HL-60/S4 (cell line): ENCODE measurements around the gene PDE4D.
"Not testable (repeated sequence)": the region's sequence is repeated elsewhere in the genome, so short reads cannot be mapped to it uniquely, and the experiment has no call there.

Experiments
- in situ Hi-C: fragments of 300-500 bp; cut with MboI; formaldehyde crosslinking; loops from 2 replicates; pipeline ENCODE4 v1.14.3; 2022; ENCODE audit warnings: low sequenced_read_pairs

The PDE4D gene

GRCh38 chr5:59621477-59621876, 272.0 kb downstream of the PDE4D start:
- in situ Hi-C loops = no loop called here

GRCh38 chr5:59620535-59621212, 272.9 kb downstream of the PDE4D start:
- in situ Hi-C loops = no loop called here

GRCh38 chr5:59618644-59619043, 274.9 kb downstream of the PDE4D start:
- in situ Hi-C loops = no loop called here

DNA sequence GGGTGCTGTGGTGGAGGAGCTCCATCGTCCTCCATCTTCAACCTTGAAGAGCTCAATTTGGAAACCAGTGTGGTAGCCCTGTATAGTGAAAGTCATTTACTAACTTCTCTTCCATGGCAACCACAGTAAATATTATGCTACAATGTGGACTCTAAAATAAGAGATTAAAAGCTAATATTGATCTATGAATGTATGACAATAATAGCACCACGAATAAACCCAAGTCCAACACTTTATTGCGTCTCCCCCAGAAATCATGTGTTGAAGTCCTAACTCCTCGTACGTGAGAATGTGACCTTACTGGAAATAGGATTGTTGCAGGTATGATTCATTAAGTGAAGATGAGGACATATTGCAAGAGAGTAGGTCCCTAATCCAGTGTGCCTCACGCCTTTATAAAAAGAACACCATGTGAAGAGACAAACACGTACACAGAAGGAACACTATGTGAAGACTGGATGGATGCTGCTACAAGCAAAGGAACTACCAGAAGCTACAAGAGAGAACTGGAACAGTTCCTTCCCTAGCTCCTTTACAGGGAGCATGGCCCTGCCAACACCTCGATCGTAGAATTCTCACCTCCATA, 276.2 kb downstream of the PDE4D start:
- in situ Hi-C loops = no loop called here

DNA sequence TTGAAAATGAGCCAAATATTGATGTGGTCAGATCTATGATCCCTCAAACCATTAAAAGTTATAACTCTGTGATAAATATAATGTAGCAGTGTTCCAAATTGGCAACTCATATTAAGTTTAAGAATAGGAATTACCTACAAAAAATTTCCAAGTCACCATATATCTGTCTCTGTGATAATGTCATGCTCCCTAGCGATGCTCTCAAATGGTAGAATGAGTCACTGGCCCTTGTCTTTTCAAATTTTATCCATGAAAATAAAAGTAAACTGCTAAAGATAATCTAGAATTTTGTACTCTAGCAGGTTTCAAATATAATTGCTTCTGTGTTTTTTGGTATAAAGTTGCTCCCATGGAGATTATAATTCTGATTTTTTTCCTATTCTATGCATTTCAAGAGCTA, 277.1 kb downstream of the PDE4D start:
- in situ Hi-C loops = no loop called here

DNA sequence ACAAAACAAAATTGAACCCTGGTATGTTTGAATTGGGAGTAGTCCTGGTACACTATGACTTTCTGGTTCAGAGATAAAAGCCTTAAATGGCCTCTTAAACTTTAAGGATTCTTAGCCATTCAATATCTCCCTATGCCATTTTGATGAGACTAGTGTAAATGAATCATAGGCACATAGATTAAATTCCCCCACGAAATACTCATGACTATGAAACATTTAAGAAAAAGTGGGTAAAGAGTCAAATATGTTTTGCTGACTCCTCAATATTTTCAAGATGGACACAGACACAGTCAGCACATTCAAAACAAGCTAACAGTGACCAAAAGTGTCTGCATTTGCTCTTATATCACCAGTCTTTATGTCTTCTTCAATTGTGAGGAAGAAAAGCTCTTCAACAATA, 278.3 kb downstream of the PDE4D start:
- in situ Hi-C loops = no loop called here

GRCh38 chr5:59609501-59610265, 283.8 kb downstream of the PDE4D start:
- in situ Hi-C loops = no loop called here

GRCh38 chr5:59608745-59609144, 284.8 kb downstream of the PDE4D start:
- in situ Hi-C loops = no loop called here

DNA sequence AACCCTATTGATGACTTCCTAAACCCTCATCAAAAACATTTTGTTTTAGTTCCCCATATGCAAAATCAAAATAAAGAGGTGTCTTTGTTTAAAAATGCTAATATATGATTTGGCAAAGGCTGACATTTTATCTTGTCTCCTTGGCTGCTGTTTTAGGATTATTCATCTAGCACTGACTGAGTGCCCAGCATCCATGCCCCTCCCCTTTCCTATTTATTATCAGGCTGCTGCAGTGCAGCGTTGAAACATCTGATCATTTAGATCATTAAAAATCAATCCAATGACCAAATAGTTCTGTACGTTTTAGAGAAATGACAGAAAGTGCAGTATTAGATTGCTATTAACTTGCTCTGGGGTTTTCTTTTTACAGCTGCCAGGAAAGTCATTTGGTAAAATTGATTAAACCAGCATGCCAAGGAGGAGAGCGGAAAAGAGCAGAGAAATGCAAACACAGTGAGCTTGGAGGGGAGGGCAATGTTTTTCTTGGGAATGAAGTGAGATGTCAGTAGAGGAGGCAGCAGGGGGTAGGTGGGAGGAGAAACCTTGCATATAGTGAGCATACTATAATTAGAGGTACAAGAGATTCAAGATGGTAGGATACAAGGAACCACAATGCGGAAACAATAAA, 286.3 kb downstream of the PDE4D start:
- in situ Hi-C loops = no loop called here

GRCh38 chr5:59605915-59606314, 287.6 kb downstream of the PDE4D start:
- in situ Hi-C loops = no loop called here

- in situ Hi-C loops = no loop called here
These were observed 289.4 kb downstream of the PDE4D start for GRCh38 chr5:59604111-59604510.

DNA sequence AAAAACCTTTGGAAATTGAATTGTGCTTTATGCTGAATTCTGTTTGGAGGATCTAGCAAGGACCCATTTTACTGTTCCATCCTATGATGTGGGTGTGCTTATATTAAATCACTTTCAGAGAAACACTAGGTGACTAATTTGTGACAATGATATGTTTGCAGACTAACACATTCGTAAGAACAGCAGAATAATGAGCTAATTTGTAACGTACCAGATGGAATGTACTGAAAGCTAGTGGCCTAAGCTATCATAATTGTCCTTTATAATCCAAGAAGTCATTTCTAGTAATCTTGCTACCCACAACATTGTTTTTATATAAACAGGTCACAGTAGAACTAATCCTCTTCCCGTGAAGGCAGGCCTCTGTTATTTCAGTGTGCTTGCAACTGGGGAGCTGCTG, 292.5 kb downstream of the PDE4D start:
- in situ Hi-C loops = no loop called here

DNA sequence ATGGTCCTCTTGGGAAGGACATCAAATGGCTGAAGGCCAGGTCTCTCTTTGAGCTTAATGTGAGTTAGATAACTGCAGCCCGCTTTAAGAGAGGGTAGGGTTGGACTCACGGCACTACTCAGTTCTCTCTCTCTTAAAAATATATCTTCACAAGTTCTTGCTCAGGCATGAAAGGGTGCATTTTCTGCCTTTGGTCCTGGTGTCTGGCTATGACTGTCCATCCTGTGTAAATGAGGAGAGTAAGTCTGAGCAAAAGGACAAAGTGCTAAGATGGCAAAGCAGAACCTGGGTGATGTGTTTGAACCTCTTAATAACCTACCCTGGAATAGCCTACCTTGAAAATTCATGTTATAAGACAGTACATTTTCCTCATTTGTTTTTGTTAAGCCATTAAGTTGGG, 293.4 kb downstream of the PDE4D start:
- in situ Hi-C loops = no loop called here

- in situ Hi-C loops = no loop called here
These were observed 293.8 kb downstream of the PDE4D start for GRCh38 chr5:59599729-59600128.

DNA sequence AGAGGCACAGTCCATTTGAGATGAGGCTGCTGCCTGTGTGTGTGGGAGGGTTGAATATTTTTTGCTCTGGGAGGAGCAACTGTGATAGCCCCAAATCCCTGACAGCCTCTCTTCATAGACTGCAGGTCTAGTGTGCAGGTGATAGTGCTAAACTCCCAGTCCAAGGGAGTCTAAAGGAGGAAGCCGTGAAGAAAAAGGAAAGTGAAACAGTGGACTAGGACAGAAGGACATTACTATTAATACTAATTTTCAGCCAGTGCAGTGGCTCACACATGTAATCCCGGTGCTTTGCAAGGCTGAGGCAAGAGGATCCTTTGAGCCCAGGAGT, 295.0 kb downstream of the PDE4D start:
- in situ Hi-C loops = no loop called here

GRCh38 chr5:59597690-59598546, 295.6 kb downstream of the PDE4D start:
- in situ Hi-C loops = no loop called here

DNA sequence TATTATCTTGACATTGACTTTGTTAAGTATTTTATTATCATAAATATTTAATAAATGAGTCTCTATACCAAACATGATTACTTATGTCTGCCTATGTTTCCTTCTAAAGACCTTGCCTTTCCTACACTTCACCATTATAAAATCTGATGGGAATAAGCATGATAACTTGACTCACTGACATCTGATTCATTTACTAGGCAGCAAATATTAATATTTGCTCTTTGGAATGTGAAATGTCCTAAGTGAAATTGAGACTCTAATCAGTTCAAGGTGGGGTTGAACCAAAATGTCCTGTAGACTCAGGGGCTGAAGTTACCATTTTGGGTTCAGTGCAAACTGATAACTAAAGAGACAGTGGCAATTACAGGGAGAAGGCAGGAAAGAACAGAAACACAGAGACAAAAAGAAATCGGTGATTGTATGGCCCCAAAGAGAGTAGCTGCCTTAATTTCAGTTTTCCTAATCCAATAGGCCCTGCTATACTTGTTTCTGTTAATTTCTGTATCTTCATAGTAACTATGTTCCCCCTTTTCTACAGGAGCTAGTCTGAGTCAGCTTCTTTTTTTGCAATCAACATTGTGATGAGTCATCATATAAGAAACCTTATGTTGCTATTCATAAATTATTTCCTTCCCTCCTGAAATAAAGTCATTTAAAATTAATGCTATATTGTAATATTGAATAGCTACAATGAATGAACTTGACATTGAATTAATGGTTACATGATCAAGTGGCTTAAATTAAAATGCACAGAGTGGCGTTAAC, 296.8 kb downstream of the PDE4D start:
- in situ Hi-C loops = no loop called here

DNA sequence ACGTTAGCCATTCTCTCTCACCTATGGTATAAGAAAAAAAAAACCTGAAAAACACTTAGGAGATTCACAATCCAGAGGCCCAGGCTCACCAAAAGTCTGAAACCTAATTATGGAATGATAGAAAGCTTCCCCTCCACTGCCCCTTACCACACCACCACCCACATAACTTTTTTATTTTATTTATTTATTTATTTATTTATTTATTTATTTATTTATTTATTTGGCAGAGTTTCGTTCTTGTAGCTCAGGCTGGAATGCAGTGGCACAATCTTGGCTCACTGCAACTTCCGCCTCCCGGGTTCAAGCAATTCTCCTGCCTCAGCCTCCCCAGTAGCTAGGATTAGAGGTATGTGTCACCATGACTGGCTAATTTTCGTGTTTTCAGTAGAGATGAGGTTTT, 299.4 kb downstream of the PDE4D start:
- in situ Hi-C loops = not testable (repeated sequence)

DNA sequence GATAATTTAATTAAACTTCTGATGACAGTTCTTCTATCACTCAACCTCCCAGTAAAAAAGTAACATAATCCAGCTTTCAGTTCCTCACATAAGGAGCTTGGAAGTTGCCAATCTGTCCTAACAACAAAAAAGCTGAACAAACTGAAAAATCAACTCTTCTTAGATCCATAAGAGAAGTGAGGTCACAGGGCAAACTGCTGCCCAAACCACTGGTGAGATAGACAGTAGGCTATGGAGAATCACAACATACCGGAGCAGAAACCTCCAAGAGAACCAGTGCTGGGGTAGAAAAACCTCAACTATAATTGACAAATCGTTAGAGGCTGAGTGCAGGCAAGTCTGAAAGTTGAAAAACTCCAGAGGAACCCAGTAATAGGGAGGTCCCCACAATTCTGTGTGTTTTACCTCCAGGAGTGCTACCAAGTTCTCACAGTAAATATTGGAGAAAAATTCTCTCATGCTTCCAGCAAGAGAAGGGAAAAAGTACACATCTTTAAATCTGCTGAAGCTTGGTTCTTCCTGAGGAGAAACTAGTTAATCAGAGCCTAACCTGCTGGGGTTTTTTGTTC, 300.0 kb downstream of the PDE4D start:
- in situ Hi-C loops = no loop called here

GRCh38 chr5:59592101-59592500, 301.4 kb downstream of the PDE4D start:
- in situ Hi-C loops = no loop called here
